GM12878 (cell line): Measurements from ENCODE around the gene MRTFA. TPM values are rescaled to one million over a fixed set of nuclear protein-coding genes. Genes with fewer than 3 reads are reported as not detected.
A peak's percentile ranks its signal among the peaks of the same experiment; 100 is the strongest.

ENCODE experiments used
- ASH2L ChIP-seq: fragments of 300-600, 200-600 bp; sonication (generic); IDR thresholded peaks from 2 replicates; pipeline ENCODE4 v1.6.1; 2017; ENCODE audit warnings: low read depth, mild to moderate bottlenecking, borderline replicate concordance
- ATF7 ChIP-seq: fragments of 450-650 bp; IDR thresholded peaks from 2 replicates; pipeline ENCODE4 v1.6.1; 2016; ENCODE audit warnings: low read depth, mild to moderate bottlenecking
- ESRRA ChIP-seq: IDR thresholded peaks from 2 replicates; pipeline ENCODE4 v1.6.1; 2012; ENCODE audit warnings: mild to moderate bottlenecking, low read length, improper control_type of control experiment
- FOS ChIP-seq: IDR thresholded peaks from 3 replicates; pipeline ENCODE4 v1.6.1; 2011; ENCODE audit warnings: borderline replicate concordance; ENCODE audit not compliant: insufficient read length; ENCODE audit errors: extremely low read depth
- FOXK2 ChIP-seq: fragments of 450-650 bp; IDR thresholded peaks from 2 replicates; pipeline ENCODE4 v1.6.1; 2017; ENCODE audit warnings: mild to moderate bottlenecking, moderate library complexity
- HDGF ChIP-seq: fragments of 450-650 bp; IDR thresholded peaks from 2 replicates; pipeline ENCODE4 v1.6.1; 2016; ENCODE audit warnings: antibody characterized with exemption
- IKZF1 ChIP-seq: fragments of 450-650 bp; conservative IDR thresholded peaks from 2 replicates; pipeline ENCODE4 v1.6.1; 2017; ENCODE audit warnings: antibody characterized with exemption, mild to moderate bottlenecking
- JUNB ChIP-seq: IDR thresholded peaks from 2 replicates; pipeline ENCODE4 v1.6.1; 2016; ENCODE audit warnings: antibody characterized with exemption, mild to moderate bottlenecking
- KDM1A ChIP-seq: fragments of 200-600 bp; sonication (generic); IDR thresholded peaks from 2 replicates; pipeline ENCODE4 v1.6.1; 2016; ENCODE audit warnings: borderline replicate concordance
- MTA2 ChIP-seq: fragments of 450-650 bp; IDR thresholded peaks from 2 replicates; pipeline ENCODE4 v1.6.1; 2016; ENCODE audit warnings: low read depth, mild to moderate bottlenecking, moderate library complexity
- MYB ChIP-seq: fragments of 150-350 bp; IDR thresholded peaks from 2 replicates; pipeline ENCODE4 v1.6.1; 2014; ENCODE audit warnings: mild to moderate bottlenecking, low read depth, low read length, borderline replicate concordance
- PAX8 ChIP-seq: fragments of 450-650 bp; IDR thresholded peaks from 2 replicates; pipeline ENCODE4 v1.6.1; 2017; ENCODE audit warnings: mild to moderate bottlenecking, moderate library complexity
- POLR2A ChIP-seq: IDR thresholded peaks from 2 replicates; pipeline ENCODE4 v1.6.1; 2011; ENCODE audit warnings: low read depth, mild to moderate bottlenecking, low read length
- SREBF1 ChIP-seq: IDR thresholded peaks from 2 replicates; pipeline ENCODE4 v1.6.1; 2012; ENCODE audit warnings: mild to moderate bottlenecking, low read length
- TAF1 ChIP-seq: IDR thresholded peaks from 2 replicates; pipeline ENCODE4 v1.6.1; 2011; ENCODE audit warnings: mild to moderate bottlenecking, low read depth, low read length, borderline replicate concordance
- ZNF217 ChIP-seq: fragments of 450-650 bp; IDR thresholded peaks from 2 replicates; pipeline ENCODE4 v1.6.1; 2017; ENCODE audit warnings: antibody characterized with exemption, mild to moderate bottlenecking
- ZSCAN29 ChIP-seq: fragments of 450-650 bp; IDR thresholded peaks from 2 replicates; pipeline ENCODE4 v1.6.1; 2017; ENCODE audit warnings: mild to moderate bottlenecking, moderate library complexity
- polyA plus RNA-seq, 11 experiments: library from polyadenylated mRNA; depleted of rRNA in 4 of 11; unstranded in 6 of 11; stranded (reverse) in 5 of 11; fragments of >200 nt; fragmentation: Nextera tagmentation in 4 of 11; fragmentation: Illumina TruSeq in 1 of 11; extraction: Ambion mirVana in 4 of 11; extraction: Trizol in 1 of 11; gene quantifications; 1 replicate in 1 of 11; 2 replicates in 10 of 11; pipeline versions ENCODE4 v1.2.1 to v1.2.3, GENCODE V29; 2011 to 2016; ENCODE audit warnings: inconsistent platforms in 2 of 11, missing spikeins in 2 of 11, low read depth in 1 of 11
- total RNA-seq, 4 experiments: library from RNA; depleted of rRNA in 3 of 4; stranded (reverse); fragments of >200 nt in 3 of 4; fragmentation: Illumina TruSeq in 1 of 4; extraction: Trizol in 1 of 4; gene quantifications; 2 replicates each; pipeline versions ENCODE4 v1.2.1 to v1.2.3, GENCODE V29; 2013 to 2021
- TF ChIP-seq, protein P1 (sequence below): IDR thresholded peaks from 2 replicates; pipeline ENCODE4 v1.6.1; 2011; ENCODE audit warnings: low read depth, low read length, improper control_type of control experiment, borderline replicate concordance
- TF ChIP-seq, protein P2 (sequence below): fragments of 450-650 bp; IDR thresholded peaks from 2 replicates; pipeline ENCODE4 v1.6.1; 2017; ENCODE audit warnings: antibody characterized with exemption, mild to moderate bottlenecking, moderate library complexity
- TF ChIP-seq, protein P3 (sequence below): fragments of 450-650 bp; IDR thresholded peaks from 2 replicates; pipeline ENCODE4 v1.6.1; 2014; ENCODE audit warnings: mild to moderate bottlenecking
- TF ChIP-seq, protein P4 (sequence below): fragments of 450-650 bp; IDR thresholded peaks from 2 replicates; pipeline ENCODE4 v1.6.1; 2018; ENCODE audit warnings: mild to moderate bottlenecking, low read depth, moderate library complexity; ENCODE audit not compliant: partially characterized antibody
- TF ChIP-seq, protein P5 (sequence below): IDR thresholded peaks from 2 replicates; pipeline ENCODE4 v1.6.1; 2011; ENCODE audit warnings: low read depth, mild to moderate bottlenecking, low read length, moderate library complexity, borderline replicate concordance; ENCODE audit errors: extremely low read depth
- TF ChIP-seq, protein P6 (sequence below): fragments of 450-650 bp; IDR thresholded peaks from 2 replicates; pipeline ENCODE4 v1.6.1; 2016; ENCODE audit warnings: mild to moderate bottlenecking

The MRTFA gene
- total and polyA plus RNA-seq, 10 of the 15 experiments (the other 5 are each of a cell fraction or from before 2014, with no cell fraction given): 2.0 to 63.9 (median 17.9) TPM

DNA sequence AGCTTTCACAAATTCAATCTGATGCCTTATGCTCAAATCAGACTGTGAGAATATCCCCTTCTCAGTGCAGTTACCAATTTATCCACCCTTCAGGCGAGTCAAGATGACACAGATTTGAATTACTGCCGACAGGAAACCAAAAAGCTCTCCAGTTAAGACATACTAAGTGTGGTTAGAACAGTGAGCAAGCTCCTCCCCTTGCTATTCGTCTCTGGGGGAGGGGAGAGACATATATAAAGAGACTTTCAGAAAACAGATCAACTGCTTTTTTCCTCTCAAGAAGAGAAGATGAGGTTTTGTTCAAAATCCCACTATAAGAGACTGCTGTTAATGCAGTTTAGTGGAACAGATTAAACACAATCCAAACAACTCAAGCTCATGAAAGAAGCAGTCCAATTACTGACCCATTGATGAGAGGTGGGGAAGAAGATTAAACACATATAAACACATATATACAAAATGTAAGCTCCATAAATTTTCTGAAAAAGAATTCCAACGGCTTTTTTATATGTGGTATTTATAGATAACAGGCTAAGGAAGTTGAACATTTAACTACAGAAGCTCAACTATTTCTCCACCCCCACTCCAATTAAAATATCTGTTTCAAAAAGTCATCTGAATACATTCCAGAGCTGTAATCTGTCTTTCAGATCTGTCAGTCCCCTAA lies 102.7 kb downstream of the MRTFA start (continued):
- TF ChIP-seq, protein P1, sequence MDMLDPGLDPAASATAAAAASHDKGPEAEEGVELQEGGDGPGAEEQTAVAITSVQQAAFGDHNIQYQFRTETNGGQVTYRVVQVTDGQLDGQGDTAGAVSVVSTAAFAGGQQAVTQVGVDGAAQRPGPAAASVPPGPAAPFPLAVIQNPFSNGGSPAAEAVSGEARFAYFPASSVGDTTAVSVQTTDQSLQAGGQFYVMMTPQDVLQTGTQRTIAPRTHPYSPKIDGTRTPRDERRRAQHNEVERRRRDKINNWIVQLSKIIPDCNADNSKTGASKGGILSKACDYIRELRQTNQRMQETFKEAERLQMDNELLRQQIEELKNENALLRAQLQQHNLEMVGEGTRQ: no peak
- TF ChIP-seq JUNB (0 out of 2 replicates have a peak, but pooled peaks have one; percentile 19), ASH2L (no peak), ZSCAN29 (no peak), IKZF1 (no peak), PAX8 (no peak), FOS (no peak), ATF7 (0 out of 2 replicates have a peak, but pooled peaks have one; percentile 10), KDM1A (no peak), ZNF217 (no peak), HDGF (no peak), TAF1 (peak; percentile 57; the same call in 1 of the 2 replicates), MYB (no peak), FOXK2 (no peak), ESRRA (no peak), POLR2A (no peak), SREBF1 (no peak), MTA2 (no peak)
- TF ChIP-seq, protein P2, sequence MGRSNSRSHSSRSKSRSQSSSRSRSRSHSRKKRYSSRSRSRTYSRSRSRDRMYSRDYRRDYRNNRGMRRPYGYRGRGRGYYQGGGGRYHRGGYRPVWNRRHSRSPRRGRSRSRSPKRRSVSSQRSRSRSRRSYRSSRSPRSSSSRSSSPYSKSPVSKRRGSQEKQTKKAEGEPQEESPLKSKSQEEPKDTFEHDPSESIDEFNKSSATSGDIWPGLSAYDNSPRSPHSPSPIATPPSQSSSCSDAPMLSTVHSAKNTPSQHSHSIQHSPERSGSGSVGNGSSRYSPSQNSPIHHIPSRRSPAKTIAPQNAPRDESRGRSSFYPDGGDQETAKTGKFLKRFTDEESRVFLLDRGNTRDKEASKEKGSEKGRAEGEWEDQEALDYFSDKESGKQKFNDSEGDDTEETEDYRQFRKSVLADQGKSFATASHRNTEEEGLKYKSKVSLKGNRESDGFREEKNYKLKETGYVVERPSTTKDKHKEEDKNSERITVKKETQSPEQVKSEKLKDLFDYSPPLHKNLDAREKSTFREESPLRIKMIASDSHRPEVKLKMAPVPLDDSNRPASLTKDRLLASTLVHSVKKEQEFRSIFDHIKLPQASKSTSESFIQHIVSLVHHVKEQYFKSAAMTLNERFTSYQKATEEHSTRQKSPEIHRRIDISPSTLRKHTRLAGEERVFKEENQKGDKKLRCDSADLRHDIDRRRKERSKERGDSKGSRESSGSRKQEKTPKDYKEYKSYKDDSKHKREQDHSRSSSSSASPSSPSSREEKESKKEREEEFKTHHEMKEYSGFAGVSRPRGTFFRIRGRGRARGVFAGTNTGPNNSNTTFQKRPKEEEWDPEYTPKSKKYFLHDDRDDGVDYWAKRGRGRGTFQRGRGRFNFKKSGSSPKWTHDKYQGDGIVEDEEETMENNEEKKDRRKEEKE: no peak
- TF ChIP-seq, protein P3, sequence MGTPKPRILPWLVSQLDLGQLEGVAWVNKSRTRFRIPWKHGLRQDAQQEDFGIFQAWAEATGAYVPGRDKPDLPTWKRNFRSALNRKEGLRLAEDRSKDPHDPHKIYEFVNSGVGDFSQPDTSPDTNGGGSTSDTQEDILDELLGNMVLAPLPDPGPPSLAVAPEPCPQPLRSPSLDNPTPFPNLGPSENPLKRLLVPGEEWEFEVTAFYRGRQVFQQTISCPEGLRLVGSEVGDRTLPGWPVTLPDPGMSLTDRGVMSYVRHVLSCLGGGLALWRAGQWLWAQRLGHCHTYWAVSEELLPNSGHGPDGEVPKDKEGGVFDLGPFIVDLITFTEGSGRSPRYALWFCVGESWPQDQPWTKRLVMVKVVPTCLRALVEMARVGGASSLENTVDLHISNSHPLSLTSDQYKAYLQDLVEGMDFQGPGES: no peak
- TF ChIP-seq, protein P4, sequence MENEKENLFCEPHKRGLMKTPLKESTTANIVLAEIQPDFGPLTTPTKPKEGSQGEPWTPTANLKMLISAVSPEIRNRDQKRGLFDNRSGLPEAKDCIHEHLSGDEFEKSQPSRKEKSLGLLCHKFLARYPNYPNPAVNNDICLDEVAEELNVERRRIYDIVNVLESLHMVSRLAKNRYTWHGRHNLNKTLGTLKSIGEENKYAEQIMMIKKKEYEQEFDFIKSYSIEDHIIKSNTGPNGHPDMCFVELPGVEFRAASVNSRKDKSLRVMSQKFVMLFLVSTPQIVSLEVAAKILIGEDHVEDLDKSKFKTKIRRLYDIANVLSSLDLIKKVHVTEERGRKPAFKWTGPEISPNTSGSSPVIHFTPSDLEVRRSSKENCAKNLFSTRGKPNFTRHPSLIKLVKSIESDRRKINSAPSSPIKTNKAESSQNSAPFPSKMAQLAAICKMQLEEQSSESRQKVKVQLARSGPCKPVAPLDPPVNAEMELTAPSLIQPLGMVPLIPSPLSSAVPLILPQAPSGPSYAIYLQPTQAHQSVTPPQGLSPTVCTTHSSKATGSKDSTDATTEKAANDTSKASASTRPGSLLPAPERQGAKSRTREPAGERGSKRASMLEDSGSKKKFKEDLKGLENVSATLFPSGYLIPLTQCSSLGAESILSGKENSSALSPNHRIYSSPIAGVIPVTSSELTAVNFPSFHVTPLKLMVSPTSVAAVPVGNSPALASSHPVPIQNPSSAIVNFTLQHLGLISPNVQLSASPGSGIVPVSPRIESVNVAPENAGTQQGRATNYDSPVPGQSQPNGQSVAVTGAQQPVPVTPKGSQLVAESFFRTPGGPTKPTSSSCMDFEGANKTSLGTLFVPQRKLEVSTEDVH: no peak
- TF ChIP-seq, protein P5, sequence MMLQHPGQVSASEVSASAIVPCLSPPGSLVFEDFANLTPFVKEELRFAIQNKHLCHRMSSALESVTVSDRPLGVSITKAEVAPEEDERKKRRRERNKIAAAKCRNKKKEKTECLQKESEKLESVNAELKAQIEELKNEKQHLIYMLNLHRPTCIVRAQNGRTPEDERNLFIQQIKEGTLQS: no peak
- TF ChIP-seq, protein P6, sequence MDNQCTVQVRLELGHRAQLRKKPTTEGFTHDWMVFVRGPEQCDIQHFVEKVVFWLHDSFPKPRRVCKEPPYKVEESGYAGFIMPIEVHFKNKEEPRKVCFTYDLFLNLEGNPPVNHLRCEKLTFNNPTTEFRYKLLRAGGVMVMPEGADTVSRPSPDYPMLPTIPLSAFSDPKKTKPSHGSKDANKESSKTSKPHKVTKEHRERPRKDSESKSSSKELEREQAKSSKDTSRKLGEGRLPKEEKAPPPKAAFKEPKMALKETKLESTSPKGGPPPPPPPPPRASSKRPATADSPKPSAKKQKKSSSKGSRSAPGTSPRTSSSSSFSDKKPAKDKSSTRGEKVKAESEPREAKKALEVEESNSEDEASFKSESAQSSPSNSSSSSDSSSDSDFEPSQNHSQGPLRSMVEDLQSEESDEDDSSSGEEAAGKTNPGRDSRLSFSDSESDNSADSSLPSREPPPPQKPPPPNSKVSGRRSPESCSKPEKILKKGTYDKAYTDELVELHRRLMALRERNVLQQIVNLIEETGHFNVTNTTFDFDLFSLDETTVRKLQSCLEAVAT: 0 out of 2 replicates have a peak, but pooled peaks have one; percentile 28
